HEK293 (cell line): ENCODE measurements around the gene TTC23L.

ENCODE experiments used
- CTCF ChIA-PET: fragments of 350-600 bp; formaldehyde crosslinking; extraction: SDS; loops from one replicate; lab custom pipeline; 2021; ENCODE audit warnings: antibody characterized with exemption; lab: Yijun Ruan, JAX
- POLR2A ChIA-PET: fragments of 300-600 bp; formaldehyde crosslinking; extraction: SDS; loops from one replicate; lab custom pipeline; 2020; ENCODE audit warnings: antibody characterized with exemption, inconsistent platforms; lab: Yijun Ruan, JAX
- H3K27ac ChIP-seq: fragments of 200-500 bp; sonication (Bioruptor generic); 2 replicates; pipeline ENCODE4 v1.5.1; 2014; ENCODE audit warnings: low read depth, low read length, control low read depth, inconsistent platforms; ENCODE audit errors: extremely low read depth
- H3K36me3 ChIP-seq, 2 experiments: fragments of 200-500 bp in 1 of 2; sonication (Bioruptor generic) in 1 of 2; 1 replicate in 1 of 2; 2 replicates in 1 of 2; pipeline ENCODE4 v1.5.1; 2014 to 2017; ENCODE audit warnings: inconsistent platforms in 2 of 2, low read length in 2 of 2; ENCODE audit not compliant: control insufficient read depth in 2 of 2, insufficient read depth in 1 of 2
- H3K4me1 ChIP-seq: fragments of 200-500 bp; sonication (Bioruptor generic); 2 replicates; pipeline ENCODE4 v1.5.1; 2014; ENCODE audit warnings: mild to moderate bottlenecking, low read length, inconsistent platforms; ENCODE audit not compliant: control insufficient read depth, insufficient read depth
- H3K4me3 ChIP-seq: 2 replicates; pipeline ENCODE4 v1.5.1; 2011; ENCODE audit warnings: low read depth, mild to moderate bottlenecking, control low read depth, low read length, moderate library complexity
- H3K9me3 ChIP-seq: fragments of 200-500 bp; sonication (Bioruptor generic); 2 replicates; pipeline ENCODE4 v1.5.1; 2014; ENCODE audit warnings: low read depth, low read length, inconsistent platforms; ENCODE audit not compliant: control insufficient read depth, insufficient read depth
- ZBTB17 ChIP-seq: fragments of 450-650 bp; formaldehyde crosslinking; IDR thresholded peaks from 2 replicates; pipeline ENCODE4 v1.5.1; 2016; ENCODE audit warnings: missing biosample characterization, missing genetic modification characterization
- ZNF174 ChIP-seq: fragments of 450-650 bp; formaldehyde crosslinking; IDR thresholded peaks from 2 replicates; pipeline ENCODE4 v1.5.0; 2017; ENCODE audit warnings: missing biosample characterization, mild to moderate bottlenecking, missing genetic modification characterization
- ZNF274 ChIP-seq, 2 experiments: fragments of 200-500 bp in 1 of 2; fragments of 450-650 bp in 1 of 2; sonication (Bioruptor generic) in 1 of 2; formaldehyde crosslinking in 1 of 2; IDR thresholded peaks; 2 replicates each; pipeline versions ENCODE4 v1.5.1 to v1.6.1; 2014 to 2016; ENCODE audit warnings: borderline replicate concordance in 1 of 2, inconsistent platforms in 1 of 2, low read length in 1 of 2, missing biosample characterization in 1 of 2, missing genetic modification characterization in 1 of 2
- ZNF449 ChIP-seq: fragments of 450-650 bp; formaldehyde crosslinking; IDR thresholded peaks from 2 replicates; pipeline ENCODE4 v1.5.1; 2017; ENCODE audit warnings: missing biosample characterization, mild to moderate bottlenecking, missing genetic modification characterization, moderate library complexity

The TTC23L gene

GRCh38 chr5:34944460-34945047, 105.6 kb downstream of the TTC23L start:
- ChIA-PET CTCF (interaction anchor here (0.7 to 2.1 kb wide), 2 partner anchors 14 to 1361 kb away, joined by 3 to 11 read pairs; no protein-coding TSS in a partner anchor), POLR2A (interaction anchor here (1.7 to 2.2 kb wide), 2 partner anchors 15 to 29 kb away, joined by 6 read pairs; partner anchors contain the start of genes BRIX1, DNAJC21 and RAD1)
- peaks cover 83 to 93% of the 10 kb centered on the region in 2 experiments for H3K36me3 ChIP-seq

More at GRCh38 chr5:34944460-34945047, 105.6 kb downstream of the TTC23L start:
- no peak for TF ChIP-seq ZNF174 (tag by site-specific recombination)
- TF ChIP-seq ZNF274 (IDR thresholded peaks at IDR 0.05; ENCODE audit: low read length), result no peak
- no peak for TF ChIP-seq ZNF274 (tag by site-specific recombination; IDR thresholded peaks at IDR 0.05; ENCODE audit: borderline replicate concordance)
- TF ChIP-seq ZNF449 (tag by site-specific recombination), result no peak
- no peak for TF ChIP-seq ZBTB17 (tag by site-specific recombination)
- H3K4me1 ChIP-seq, result no peaks in the 10 kb centered on the region
- H3K27ac ChIP-seq, result no peak overlapping the region
- H3K4me3 ChIP-seq, result no peak overlapping the region
- H3K9me3 ChIP-seq, result no peaks in the 10 kb centered on the region; the same call in 1 of the 2 replicates
